Small intestine (tissue), 7 donors: Measurements from ENCODE around the gene CRYBA1. TPM values are rescaled to one million over a fixed set of nuclear protein-coding genes. Genes with fewer than 3 reads are reported as not detected.

ENCODE experiments used
- DNase-seq, 2 donors: peaks; one replicate each; pipeline versions ENCODE4 v3.0.0 to v3.0.0-alpha.2; 2013
- FAIRE-seq: peaks from 2 replicates; lab custom pipeline; 2012; peaks lifted over from hg19 to GRCh38; lab: Jason Lieb, UNC
- H3K27ac ChIP-seq, 3 donors: one replicate each; pipeline ENCODE4 v1.5.1; 2013; ENCODE audit warnings: low read length in 2 of 3, mild to moderate bottlenecking in 2 of 3, control low read depth in 1 of 3, inconsistent platforms in 1 of 3, low read depth in 1 of 3, moderate library complexity in 1 of 3
- H3K27me3 ChIP-seq, 3 donors: one replicate each; pipeline ENCODE4 v1.6.1; 2013; ENCODE audit warnings: low read length in 3 of 3, inconsistent platforms in 1 of 3; ENCODE audit not compliant: control insufficient read depth in 3 of 3, insufficient read depth in 3 of 3
- H3K36me3 ChIP-seq, 3 donors: one replicate each; pipeline ENCODE4 v1.6.1; 2013; ENCODE audit warnings: low read length in 3 of 3, inconsistent platforms in 1 of 3, low read depth in 1 of 3, mild to moderate bottlenecking in 1 of 3, moderate library complexity in 1 of 3; ENCODE audit not compliant: control insufficient read depth in 3 of 3, insufficient read depth in 2 of 3
- H3K4me1 ChIP-seq, 3 donors: one replicate each; pipeline ENCODE4 v1.6.1; 2013; ENCODE audit warnings: low read length in 2 of 3, inconsistent platforms in 1 of 3, low read depth in 1 of 3, mild to moderate bottlenecking in 1 of 3, moderate library complexity in 1 of 3; ENCODE audit not compliant: control insufficient read depth in 3 of 3, insufficient read depth in 2 of 3
- H3K4me3 ChIP-seq, 3 donors: one replicate each; pipeline ENCODE4 v1.5.1; 2013; ENCODE audit warnings: low read length in 3 of 3, control low read depth in 1 of 3, inconsistent platforms in 1 of 3, low read depth in 1 of 3, mild to moderate bottlenecking in 1 of 3, moderate library complexity in 1 of 3
- H3K9me3 ChIP-seq, 2 donors: one replicate each; pipeline ENCODE4 v1.6.1; 2013; ENCODE audit warnings: low read depth in 1 of 2, low read length in 1 of 2; ENCODE audit not compliant: control insufficient read depth in 2 of 2, insufficient read depth in 1 of 2
- WGBS, 3 donors: extraction: QIAGEN DNeasy Blood & Tissue Kit; methylation state at CpG; one replicate each; pipeline ENCODE4 v1.1.7; 2013; 5-methylcytosine and 5-hydroxymethylcytosine counted together
- polyA plus RNA-seq, 4 donors: library from polyadenylated mRNA; stranded (reverse) in 3 of 4; unstranded in 1 of 4; fragments of 200-250 nt in 3 of 4; fragments of 120-200 nt in 1 of 4; gene quantifications; one replicate each; pipeline versions ENCODE4 v1.2.1 to v1.2.3, GENCODE V29; 2013
- donor health status: healthy with polysubstance abuse.
- donor health status: control.
- donor health status: control.
- donor health status: Bipolar disorder and iron deficiency.
- donor health status: healthy.

Gene CRYBA1
- polyA plus RNA-seq, 4 donors, result not detected

- peak overlapping the region; percentile 95 to 100 (median 98) for H3K4me3 ChIP-seq
- H3K27ac ChIP-seq, result peak overlapping the region; percentile 97 to 99 (median 97)
- peak; percentile 59 to 88 for DNase-seq
- no peaks in the 10 kb centered on the region for H3K9me3 ChIP-seq
- 1% methylated on average over 29 to 54 of the region's 54 CpGs for WGBS, 3 donors
- FAIRE-seq, result no peak
- peaks cover 0 to 17% (median 0%) of the 10 kb centered on the region in 3 donors for H3K4me1 ChIP-seq
- no peaks in the 10 kb centered on the region for H3K27me3 ChIP-seq
- H3K36me3 ChIP-seq, result peaks cover 0 to 14% (median 3%) of the 10 kb centered on the region in 3 donors
These were observed 46.6 kb downstream of the CRYBA1 start for GRCh38 chr17:29292992-29293889.

GRCh38 chr17:29293890-29294579 lies 47.4 kb downstream of the CRYBA1 start, which contains the start of gene NUFIP2:
Gene NUFIP2, minus strand, starts transcription at chr17:29294148. Its CDS starts 89 bp downstream, at chr17:29294059.
- no peak for FAIRE-seq
- peak; percentile 99 for DNase-seq
- H3K4me3 ChIP-seq, result peak within 1 kb of the TSS; percentile 95 to 100 (median 98)
- peak within 1 kb of the TSS; percentile 97 to 99 (median 97) for H3K27ac ChIP-seq
- no peaks in the 10 kb centered on the region for H3K9me3 ChIP-seq
- H3K36me3 ChIP-seq, result peaks cover 0 to 10% (median 0%) of the 10 kb centered on the region in 3 donors
- H3K4me1 ChIP-seq, result peaks cover 0 to 15% (median 0%) of the 10 kb centered on the region in 3 donors
- 0% methylated on average over 31 of the region's 31 CpGs for WGBS, 3 donors
- H3K27me3 ChIP-seq, result no peaks in the 10 kb centered on the region

- FAIRE-seq (no peak), DNase-seq (no peak)
- Histone ChIP-seq H3K27me3 (no peaks in the 10 kb centered on the region), H3K4me1 (peaks cover 0 to 12% (median 0%) of the 10 kb centered on the region in 3 donors), H3K9me3 (no peaks in the 10 kb centered on the region), H3K36me3 (peaks cover 0 to 8% (median 0%) of the 10 kb centered on the region in 3 donors), H3K4me3 (peak overlapping the region in 2 of 3 donors; percentile 45 to 95), H3K27ac (peak overlapping the region; percentile 90 to 97 (median 97))
- 0 to 2% (median 1%) methylated on average over 2 of the region's 2 CpGs for WGBS, 3 donors
These were observed 47.9 kb downstream of the CRYBA1 start for GRCh38 chr17:29294580-29294900.

GRCh38 chr17:29295420-29295819 lies 48.8 kb downstream of the CRYBA1 start:
- DNase-seq (no peak), FAIRE-seq (no peak)
- Histone ChIP-seq H3K36me3 (peaks cover 0 to under 1% (median 0%) of the 10 kb centered on the region in 3 donors), H3K9me3 (no peaks in the 10 kb centered on the region), H3K27me3 (no peaks in the 10 kb centered on the region), H3K4me3 (no peak overlapping the region), H3K27ac (no peak overlapping the region), H3K4me1 (peaks cover 0 to 5% (median 0%) of the 10 kb centered on the region in 3 donors)
- 94 to 96% (median 95%) methylated on average over 3 of the region's 3 CpGs for WGBS, 3 donors

GRCh38 chr17:29299031-29299430 lies 52.4 kb downstream of the CRYBA1 start:
- no peaks in the 10 kb centered on the region for H3K27me3 ChIP-seq
- no peaks in the 10 kb centered on the region for H3K36me3 ChIP-seq
- no peak for DNase-seq
- no peaks in the 10 kb centered on the region for H3K4me1 ChIP-seq
- no peaks in the 10 kb centered on the region for H3K9me3 ChIP-seq
- no peak overlapping the region for H3K27ac ChIP-seq
- FAIRE-seq, result no peak
- 90 to 100% (median 93%) methylated on average over 2 of the region's 2 CpGs for whole genome bisulfite sequencing, 3 donors
- H3K4me3 ChIP-seq, result no peak overlapping the region

GRCh38 chr17:29303386-29303785 lies 56.7 kb downstream of the CRYBA1 start:
- no peak overlapping the region for H3K27ac ChIP-seq
- no peaks in the 10 kb centered on the region for H3K27me3 ChIP-seq
- 74 to 95% (median 82%) methylated on average over 3 of the region's 3 CpGs for WGBS, 3 donors
- H3K36me3 ChIP-seq, result no peaks in the 10 kb centered on the region
- H3K9me3 ChIP-seq, result no peaks in the 10 kb centered on the region
- no peak overlapping the region for H3K4me3 ChIP-seq
- FAIRE-seq, result no peak
- no peak for DNase-seq
- no peaks in the 10 kb centered on the region for H3K4me1 ChIP-seq

Other genes starting within 250 kb of the CRYBA1 start
- 1 to 10 TPM in 2 of 4 donors, not detected in 2; 1.1 to 1.4 TPM for gene SEZ6, start 240.8 kb upstream of the CRYBA1 start, polyA plus RNA-seq
- 10 to 100 TPM in 3 of 4 donors, 1 to 10 TPM in 1; 2.9 to 35.4 (median 12.1) TPM for gene PIPOX, start 203.7 kb upstream of the CRYBA1 start, polyA plus RNA-seq
- gene MYO18A, start 66.5 kb upstream of the CRYBA1 start, polyA plus RNA-seq, result 10 to 100 TPM; 42.9 to 66.9 (median 55.4) TPM
- gene NUFIP2, start 47.3 kb downstream of the CRYBA1 start, polyA plus RNA-seq, result 10 to 100 TPM in 1 of 4 donors, 1 to 10 TPM in 3; 5.1 to 34.1 (median 7.5) TPM
- 10 to 100 TPM in 1 of 4 donors, 1 to 10 TPM in 3; 4.1 to 18.8 (median 5.9) TPM for gene TAOK1, start 143.5 kb downstream of the CRYBA1 start, polyA plus RNA-seq